Left forelimb (tissue), 1 donor: ENCODE data around the gene SAMMSON.

Experiments
- DNase-seq: peaks from one replicate; pipeline ENCODE4 v3.0.0-alpha.2; 2018; ENCODE audit warnings: low spot score

Gene SAMMSON

DNA sequence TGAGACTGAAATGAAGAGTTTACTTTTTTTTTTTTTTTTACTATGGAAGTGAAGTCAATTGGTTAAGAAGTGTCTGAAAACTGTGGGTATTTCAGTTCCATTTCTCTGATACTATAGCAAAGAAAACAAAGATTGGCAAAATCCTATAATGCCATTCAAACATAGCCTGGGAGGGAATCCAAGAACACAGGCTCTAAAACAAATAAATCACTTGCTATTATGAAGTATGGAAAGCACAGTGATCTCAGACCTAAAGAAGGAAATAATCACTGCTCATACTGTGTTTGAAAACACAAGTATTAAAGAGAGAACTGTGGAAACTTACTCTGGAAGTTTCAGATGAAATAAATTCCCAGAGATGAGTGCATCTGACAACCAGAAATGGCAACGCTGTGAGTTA is 12.0 kb downstream of the SAMMSON start:
- no peak for DNase-seq

DNA sequence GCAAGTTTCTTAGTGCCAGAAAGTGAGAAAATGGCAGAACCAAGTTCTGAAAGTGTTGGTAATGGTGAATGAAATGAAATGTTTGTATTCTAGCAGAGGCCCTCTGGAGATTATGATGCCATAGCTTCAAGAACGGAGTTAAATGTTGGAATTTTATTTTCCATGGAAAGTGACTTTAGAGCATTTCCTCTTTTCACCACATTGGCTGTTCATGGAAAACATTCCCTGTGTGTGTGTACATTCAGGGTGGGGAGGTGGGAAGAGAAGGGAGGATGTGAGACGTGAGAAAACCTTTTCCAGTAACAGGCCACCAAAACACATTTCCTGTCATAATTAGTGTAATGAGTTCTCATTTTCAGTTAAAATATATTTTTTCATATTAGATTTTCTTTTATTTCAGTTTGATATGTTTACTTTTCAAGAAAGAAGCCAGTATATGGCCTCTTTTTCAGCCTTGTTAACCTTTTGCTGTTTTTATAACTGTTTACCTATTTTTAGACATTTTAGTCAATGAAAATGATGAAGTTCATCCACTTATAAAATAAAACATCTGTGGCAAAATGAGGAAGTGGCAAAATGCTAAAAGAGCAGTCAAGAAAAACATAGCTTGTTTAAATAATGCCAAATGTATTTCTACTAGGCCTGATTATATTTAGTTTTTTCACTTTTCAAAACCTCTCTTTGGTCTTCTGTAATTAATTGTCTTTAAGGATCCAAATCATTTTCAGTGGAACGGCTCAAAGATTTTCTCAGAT is 21.6 kb downstream of the SAMMSON start:
- DNase-seq: no peak

DNA sequence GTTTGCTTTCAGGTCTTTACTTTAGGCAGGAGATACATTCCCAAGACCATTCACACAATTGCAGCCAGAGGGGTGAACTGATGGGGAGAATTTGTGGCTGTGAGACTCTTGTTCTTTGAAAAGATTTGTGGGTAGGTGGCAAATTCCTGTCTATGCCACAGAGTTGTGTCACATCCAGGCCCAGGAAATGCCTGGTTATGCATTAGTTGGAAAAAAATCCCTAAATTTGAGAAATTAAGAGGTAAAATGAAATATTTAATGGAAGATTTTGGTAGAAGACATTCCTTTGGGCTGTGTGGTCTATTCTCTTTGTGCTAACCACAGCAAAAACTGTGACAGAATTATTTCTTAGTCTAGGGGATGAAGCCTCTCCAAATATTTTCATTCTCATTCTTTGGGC is 28.8 kb downstream of the SAMMSON start:
- DNase-seq: no peak

DNA sequence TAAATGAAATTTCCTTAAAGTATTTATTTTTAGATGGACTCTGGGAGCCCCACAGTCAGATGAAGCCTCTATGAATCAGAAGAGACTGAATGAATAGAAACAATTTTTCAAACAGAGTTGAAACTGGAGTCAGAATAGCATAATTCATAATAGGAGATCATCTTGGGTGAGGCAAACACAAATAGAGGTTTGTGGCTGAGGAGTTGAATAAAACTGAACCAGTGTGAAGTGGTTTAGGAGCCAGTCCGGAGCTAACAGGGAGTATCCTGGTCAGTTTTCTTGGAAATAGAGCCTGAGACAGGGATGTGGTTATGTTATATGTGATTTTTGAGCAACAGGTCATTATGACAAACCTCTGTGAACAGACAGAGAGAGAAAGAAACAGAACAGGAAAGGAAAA is 39.2 kb downstream of the SAMMSON start:
- no peak for DNase-seq

DNA sequence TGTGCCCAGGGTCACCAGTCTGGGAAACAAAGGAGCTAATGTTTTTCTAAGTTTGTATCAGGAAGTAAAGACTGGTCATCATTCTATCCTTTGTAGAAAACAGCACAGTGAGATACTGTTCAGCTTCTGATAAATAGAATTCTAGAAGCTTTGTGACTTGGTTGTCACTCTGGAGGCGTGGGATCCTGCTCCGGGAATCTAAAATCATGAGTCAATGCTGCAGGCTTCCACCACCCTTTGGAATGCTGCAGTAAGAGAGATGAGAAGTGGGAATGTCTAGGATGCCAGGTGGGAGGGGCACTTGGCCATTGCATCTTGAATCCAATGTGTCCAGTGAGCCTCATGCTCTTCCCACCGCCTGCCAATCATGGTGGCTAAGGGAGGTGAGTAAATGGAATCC is 40.9 kb downstream of the SAMMSON start:
- DNase-seq: no peak

DNA sequence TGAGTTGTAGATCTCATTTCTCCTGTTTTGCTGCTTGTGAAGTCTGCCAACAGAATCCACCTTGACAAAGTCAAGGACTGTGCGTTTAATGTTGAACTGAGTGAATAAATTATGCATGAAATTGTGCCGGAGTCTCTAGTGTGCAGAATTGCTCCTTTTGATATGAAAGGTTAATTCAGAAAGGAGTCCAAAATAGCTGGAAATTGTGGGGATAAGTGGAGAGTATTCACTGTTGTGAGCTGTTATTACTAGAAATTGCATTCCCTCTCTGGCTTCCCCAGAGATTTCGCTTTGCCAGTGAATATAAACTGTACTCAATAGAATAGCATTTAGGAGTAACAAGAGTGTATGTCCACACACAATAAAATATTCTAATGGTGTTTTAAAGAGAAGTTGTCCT is 43.1 kb downstream of the SAMMSON start:
- no peak for DNase-seq

DNA sequence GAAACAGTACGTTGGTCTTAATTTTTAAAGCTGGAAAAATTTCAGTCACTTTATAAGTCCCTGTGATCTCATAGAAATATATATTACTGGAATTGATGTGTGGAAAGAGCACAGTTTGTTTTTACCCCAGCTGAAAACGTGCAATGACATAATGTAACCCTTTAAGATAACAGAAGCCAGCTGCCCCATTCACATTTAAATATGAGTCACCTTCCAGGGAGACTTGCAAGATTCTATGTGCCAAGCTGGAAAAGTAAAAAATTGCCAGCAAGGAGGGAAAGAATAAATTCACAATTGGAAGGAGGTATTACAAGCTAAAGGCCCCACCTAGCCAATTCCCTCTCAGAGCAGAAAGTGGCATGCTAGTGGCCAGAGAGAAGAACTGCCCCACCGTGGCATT is 50.2 kb downstream of the SAMMSON start:
- DNase-seq: no peak

DNA sequence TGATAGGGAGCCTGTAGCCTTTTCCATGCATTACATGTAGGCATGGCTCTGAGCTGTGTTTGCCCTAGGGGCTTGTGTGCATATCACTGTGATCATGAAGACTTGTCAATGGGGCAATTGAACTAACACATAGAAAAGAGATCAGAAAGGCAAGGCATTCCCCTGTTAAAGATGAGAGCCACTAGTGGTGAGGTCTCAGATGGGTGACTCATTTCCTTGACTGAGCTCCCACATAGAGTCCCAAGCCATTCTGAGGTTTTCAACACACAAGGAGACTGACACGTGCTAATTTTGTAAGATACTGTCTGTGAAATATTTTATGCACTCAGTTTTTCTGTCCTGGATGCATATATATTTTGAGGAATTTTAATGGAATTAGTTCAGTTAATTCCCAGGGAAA is 53.8 kb downstream of the SAMMSON start:
- DNase-seq: no peak

DNA sequence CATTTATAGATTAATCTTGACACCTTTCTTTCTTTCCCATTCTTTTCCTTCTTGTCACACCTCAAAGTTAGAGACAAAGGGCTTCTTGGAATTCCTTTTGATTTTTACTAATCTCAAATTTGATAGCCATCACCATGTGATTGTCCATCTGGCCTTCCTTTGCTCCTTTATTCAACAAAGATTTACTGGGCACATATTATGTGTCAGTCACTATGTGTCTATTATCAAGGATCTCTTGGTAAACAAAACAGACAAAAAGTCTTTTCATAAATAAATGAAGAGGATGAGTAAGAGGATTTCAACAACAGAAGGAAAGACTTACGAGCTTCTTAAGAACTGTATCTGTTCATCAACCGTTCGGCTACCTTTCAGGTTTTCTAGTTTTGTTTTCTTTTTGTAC is 56.5 kb downstream of the SAMMSON start:
- no peak for DNase-seq

DNA sequence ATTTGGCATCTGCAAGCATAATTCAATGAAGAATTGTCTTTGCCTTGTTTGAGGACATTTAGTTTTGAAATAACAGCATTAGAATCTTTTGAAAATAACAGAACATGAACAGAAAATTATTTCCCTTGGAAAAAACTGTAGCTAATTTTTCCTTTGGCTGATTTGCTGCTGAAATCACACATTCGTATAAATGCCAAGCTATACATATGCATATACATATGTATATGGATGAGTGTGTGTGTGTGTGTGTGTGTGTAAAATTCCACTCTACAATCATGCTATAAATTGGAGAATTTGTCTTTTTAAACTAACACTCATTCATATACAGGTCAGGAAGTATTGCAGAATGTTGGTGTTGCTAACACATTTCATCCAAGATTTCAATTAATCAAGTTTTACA is 57.9 kb downstream of the SAMMSON start:
- DNase-seq: no peak

DNA sequence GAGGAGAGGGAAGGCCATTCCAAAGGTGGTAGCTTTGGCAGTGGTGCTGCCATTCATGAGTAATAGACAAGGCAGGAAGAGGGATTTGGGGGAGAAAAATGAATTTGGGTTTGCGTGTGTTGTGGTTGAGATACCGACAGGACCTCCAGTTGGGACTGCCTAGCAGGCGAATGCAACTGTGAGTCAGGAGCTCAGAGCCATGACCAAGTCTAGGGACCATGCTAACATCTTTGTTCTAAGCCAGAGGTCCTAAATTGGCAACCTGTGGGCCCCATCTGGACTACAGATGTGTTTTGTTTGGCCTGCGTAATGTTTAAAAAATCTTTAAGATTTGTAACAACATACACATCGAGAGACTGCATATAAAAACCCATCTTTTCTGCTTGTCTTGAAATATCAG is 61.6 kb downstream of the SAMMSON start:
- no peak for DNase-seq

DNA sequence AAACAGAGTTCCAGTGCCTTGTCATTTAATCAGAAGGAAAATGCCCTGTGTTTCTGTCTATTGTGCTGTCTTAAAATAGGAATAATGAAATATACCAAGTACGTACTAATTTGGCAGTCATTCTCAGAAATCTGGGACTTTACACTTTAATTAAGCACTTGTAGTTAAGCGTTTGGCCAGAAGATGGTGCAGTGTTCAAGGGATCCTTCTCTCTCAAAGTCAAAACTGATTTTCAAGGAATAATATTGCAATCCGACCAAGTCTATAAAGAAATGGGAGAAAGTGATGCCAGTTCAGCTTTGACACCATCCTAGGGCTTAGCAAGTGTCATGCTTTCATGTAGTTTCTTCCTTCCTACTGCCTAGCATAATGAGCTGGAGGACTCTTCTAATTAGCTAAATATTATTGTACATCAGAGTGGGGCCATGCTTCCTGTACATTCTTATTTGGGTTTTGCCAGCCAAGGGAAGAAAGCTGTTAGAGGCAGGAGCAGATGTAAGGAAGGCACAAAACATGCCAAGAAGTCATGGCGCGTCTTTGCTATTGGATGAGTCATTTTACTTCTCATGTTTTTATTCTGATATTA is 64.8 kb downstream of the SAMMSON start:
- no peak for DNase-seq

DNA sequence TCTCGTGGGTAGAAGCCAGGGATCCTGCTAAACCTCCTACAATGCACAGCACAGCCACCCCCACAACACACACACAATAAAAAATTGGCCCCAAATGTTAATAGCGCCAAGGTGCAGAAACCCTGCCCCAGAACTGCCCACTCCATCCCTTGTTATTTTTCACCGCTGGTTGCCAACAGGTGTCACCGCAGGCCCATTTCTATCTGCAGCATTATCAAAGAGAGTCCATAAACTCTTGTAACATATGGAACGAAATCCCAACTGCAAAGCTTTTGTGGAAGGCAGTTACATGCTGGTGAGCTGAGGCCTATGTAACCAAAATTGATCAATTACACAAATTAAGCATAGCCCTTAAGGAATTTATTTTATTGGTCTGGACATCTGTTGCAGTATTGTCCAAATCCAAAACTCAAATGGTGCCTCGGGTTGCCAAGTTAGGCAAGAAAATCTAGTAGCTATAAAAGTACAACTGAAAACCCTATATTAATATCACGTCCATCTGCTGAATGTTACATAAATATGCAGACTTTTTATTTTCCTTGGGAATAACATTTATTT is 66.2 kb downstream of the SAMMSON start:
- DNase-seq: no peak

DNA sequence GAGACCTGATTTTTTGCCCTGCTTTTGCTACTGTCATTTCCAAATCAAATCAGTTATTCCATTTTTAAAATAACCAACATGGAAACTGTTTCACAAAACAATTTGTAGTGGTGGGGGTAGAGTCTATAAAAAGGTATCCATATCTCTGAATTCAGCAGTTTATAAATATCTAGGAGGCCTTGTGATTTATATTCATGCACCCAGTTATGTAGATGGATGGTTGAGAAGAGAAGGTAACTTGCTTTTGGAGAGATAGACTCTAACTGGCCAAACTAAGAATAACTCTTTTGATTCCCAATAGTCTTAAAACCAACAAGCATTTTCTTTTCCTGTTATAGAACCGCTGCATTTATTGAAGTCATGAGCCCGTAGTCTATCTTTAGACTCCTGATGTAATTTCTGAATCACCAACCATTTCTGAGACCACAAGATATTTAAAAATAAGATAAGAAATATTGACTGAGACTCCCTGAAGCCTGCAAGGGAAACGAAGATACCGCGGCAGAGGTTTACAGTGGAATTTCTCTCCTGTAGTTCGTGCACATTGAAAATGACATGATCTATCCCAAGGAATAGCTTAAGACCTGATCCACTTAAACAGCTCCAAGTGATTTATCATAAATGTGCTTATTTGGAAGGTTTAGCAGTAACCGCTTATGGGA is 68.5 kb downstream of the SAMMSON start:
- no peak for DNase-seq

DNA sequence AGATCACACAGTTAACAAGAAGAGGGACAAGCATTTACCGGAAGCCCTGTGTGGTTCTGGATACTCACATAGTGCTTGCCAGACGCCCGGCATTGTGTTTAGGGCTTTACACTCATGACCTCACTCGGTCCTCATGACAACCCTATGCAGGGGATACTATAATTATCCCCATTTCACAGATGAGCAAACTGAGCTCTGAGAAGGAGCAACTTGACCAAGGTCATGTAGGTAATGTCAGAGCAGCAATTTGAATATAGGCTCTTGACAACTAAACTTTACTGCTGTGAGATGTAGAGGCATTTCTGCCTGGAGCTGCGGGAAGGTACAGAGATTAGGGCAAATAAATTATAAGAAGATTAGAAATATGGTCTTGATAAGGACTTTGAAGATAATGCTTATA is 70.0 kb downstream of the SAMMSON start:
- DNase-seq: no peak

DNA sequence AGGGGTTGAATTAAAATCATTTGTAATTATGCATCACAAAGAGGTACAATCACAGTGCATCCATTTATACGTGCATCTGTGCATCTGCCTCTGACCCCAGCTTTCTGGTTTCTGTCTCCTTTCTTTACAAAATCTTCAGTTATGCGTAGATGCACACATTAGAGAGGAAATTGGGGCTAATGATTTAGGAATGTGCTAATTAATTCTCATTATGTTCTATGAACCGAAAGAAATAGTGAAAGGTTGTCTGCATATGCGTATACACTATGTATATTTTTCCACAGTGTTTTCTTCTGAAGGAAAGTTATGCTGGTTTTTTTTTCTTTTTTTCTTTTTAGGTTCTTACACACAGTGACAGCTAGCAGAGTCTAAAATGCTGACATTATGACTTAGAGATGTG is 71.6 kb downstream of the SAMMSON start:
- DNase-seq: no peak

DNA sequence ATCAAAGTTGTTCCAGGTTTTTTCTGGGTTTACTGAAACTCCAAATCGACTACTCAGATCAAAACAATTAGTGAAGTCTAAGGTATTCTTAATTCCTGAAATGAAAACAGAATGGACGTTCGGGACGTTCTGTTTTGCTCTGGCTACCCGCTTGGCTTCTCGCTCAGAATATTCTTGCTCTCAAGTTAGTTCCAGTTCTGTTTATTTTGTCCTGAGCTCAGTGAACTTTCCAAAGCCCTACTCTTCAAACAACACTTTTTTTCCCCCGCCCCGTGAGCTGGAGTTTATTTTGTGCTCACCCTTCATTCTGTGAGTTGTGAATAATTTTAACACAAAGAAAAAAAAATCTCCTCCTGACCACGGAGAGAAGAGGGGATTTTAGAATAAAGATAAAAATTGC is 72.6 kb downstream of the SAMMSON start:
- no peak for DNase-seq

DNA sequence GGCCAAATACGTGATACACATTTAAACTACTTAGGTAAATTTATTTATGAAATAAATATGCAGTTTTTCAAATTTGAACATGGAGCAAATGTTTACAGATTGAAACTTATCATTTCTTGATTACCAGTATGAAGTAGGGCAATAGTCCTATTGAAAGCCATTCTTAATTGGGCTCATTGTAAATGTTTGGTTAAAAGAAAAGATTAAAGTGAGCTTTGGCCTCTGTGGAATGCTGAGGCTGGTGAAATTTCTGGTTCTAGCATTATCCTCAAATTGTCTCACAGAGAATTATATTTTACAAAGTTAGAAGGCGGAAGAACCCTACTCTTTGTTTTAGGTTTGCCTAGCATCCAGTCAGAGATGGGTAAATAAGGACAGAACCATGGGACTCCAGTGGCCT is 73.2 kb downstream of the SAMMSON start:
- DNase-seq: no peak

DNA sequence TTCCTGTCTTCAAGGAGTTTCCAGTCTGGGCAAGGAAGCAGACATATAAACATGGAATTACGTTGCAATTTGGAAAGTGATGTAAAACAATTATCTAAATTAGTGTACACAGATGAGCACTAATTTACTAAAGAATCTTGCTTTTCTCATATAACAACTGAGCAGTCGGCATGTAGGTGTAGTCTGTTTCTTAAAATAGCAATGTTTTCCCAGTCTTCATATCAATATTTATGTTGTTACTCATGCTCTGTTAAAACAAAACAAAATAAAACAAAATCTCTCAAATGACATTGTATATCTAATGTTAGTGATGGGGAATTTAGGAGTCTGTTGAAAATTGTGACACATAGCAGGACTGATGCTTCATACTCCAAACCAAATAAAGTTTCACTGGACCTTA is 75.6 kb downstream of the SAMMSON start:
- no peak for DNase-seq

DNA sequence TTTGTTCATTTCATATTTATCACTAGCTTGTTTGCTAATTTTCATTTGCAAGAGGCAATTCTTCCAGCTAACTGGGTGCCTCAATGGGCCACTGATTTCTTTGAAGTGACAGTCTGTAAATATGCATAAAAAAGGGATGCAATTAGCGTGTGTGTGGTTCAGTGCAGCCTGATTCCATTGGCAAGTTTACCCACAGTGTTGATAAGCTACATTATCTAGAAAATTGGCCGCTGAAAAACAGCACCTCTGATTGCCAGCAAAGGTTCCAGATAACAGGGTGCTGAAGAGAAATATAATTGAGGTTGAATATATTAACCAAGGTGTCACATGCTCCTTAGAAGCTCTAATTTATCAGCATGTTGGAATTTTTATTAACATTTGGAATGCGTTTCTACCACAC is 76.9 kb downstream of the SAMMSON start:
- DNase-seq: no peak

DNA sequence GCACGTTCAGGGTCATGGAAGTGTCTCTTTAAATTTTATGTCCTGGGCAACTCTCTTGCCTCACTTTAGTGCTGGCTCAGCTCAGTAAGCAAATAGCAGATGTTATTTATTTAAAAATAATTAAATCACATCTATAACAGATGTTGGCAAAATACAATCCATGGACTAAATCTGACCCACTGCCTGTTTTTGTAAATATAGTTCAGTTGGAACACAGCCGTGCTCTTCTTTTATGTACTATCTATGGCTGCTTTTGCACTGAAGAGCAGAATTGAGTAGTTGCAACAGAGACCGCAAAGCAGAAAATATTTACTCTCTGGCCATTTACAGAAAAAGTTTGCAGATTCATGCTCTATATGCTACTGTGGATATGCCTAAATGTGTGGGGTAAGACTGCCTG is 79.2 kb downstream of the SAMMSON start:
- no peak for DNase-seq

DNA sequence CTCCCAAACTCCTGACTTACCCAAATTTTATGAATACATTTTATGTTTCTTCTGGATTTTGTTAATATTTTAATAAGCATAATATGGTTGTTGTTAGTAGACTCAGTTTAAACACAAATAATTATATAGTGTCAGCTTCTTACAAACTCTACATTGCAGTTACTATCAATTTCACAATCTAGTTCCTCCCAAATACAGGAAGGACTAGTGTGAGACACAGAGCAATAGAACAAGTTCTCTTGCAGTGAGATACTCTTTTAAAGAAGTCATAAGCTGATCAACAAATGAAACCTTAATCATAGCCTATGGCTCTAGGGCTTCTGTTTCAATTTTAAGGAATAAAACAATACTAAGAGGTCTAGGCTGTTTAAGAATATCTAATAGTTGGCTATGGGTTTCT is 86.1 kb downstream of the SAMMSON start:
- no peak for DNase-seq

DNA sequence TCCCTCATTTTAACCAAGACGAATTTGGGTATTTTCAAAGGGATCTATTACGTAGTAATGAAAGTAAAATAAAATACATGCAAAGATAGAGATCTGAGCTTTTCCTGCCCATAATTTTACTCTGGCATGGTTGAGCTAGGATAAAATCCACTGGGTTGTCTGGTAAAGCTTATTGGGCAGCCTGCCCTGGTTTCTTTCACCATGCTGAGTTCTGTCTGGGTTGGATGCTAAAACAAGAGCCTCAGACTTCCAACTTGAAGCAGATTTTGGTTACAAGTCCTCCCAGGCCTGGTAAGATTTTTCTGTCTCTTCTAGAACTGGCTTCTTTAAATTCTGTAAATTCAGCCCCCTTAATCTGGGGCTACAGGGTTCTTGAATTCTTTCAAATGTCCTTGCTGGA is 86.8 kb downstream of the SAMMSON start:
- no peak for DNase-seq
